T-helper 1 cell treated with Interleukin-12 subunit alpha and Interleukin-12 subunit beta and Interleukin-4 antibody, amounts not matched to agents 30 ng/mL and 1 ng/mL, for 36 hours (primary cell): ENCODE measurements around the gene MYADML2. TPM values are rescaled to one million over a fixed set of nuclear protein-coding genes. Genes with fewer than 3 reads are reported as not detected.

Source experiments
- intact Hi-C: fragments of 100-400 bp; cut with micrococcal nuclease; formaldehyde crosslinking; loops from one replicate; pipeline ENCODE4 v1.15.1; 2024
- total RNA-seq: library from RNA; stranded (reverse); gene quantifications from 2 replicates; pipeline ENCODE4 v1.2.3, GENCODE V29; 2022

The MYADML2 gene
- total RNA-seq, 1 donor from 2014 or later: not detected

DNA sequence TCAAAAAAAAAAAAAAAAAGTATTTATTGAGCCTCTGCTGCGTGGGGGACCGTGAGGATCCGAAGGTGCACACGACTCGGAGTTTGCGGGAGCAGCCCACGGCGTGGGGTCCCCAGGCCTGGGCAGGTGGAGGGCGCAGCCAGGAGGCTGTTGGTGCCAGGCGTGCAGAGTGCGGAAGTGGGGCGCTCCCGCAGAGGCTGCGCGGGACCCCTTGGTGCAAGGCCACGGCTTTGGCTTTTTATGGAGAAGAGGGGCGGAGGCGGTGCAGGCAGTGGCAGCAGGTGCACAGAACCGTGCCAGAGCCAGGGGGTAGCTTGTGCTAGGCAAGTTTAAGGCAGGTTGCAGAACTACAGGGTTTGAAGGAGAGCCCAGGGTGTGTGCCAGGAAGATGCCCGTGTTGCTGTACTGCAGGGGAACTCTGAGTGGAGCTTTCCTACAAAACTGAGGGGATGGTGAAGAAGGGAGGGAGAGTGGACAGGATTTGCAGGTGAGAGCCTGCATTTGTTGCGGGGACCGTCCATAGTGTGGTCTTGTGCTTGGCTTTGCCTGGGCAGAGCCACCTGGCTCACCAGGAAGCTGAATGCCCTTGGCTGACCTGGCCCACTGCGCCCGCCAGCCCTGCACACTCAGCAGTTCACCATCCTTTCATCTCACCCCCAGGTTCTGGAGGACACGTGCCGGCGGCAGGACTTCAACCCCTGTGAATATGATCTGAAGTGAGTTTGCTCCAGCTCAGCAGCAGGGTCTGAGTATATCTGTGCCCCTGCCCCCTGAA lies 31.7 kb upstream of the MYADML2 start:
- intact Hi-C loops: no loop called here

DNA sequence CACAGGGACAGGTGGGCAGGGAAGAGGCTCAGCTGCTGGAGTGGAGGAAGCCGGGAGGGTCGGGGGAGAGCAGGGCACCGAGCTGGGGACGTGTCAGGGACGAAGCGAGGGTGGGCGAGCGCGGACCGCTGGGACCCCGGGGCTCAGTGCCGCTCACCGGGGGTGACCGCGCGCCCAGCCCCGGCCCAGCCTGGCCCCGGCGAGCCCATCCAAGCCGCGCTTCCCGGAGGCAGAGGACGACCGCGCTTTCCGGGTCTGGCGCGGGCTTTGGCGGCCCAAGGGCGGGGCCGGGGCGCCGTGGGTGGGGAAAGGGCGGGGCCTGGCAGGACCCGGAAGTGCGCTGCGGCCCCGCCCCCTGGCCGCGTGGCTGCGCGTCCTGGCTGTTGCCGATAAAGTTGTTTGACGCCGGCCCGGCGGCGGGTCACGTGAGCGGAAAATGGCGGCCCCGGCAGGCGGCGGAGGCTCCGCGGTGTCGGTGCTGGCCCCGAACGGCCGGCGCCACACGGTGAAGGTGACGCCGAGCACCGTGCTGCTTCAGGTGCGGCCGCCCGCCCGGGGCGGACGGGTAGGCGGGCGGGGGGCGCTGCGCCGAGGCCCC lies 30.3 kb upstream of the MYADML2 start, which contains the start of gene ASPSCR1:
Gene ASPSCR1, plus strand, starts transcription at position 419 of the 598 bp plus-strand sequence. Its CDS starts 18 bp downstream, at position 437.
- intact Hi-C loops: loop anchor here (1.0 to 2.0 kb wide), 5 partner anchors 9 to 121 kb away; partner anchors contain the start of genes FASN, LRRC45, P4HB and PYCR1

DNA sequence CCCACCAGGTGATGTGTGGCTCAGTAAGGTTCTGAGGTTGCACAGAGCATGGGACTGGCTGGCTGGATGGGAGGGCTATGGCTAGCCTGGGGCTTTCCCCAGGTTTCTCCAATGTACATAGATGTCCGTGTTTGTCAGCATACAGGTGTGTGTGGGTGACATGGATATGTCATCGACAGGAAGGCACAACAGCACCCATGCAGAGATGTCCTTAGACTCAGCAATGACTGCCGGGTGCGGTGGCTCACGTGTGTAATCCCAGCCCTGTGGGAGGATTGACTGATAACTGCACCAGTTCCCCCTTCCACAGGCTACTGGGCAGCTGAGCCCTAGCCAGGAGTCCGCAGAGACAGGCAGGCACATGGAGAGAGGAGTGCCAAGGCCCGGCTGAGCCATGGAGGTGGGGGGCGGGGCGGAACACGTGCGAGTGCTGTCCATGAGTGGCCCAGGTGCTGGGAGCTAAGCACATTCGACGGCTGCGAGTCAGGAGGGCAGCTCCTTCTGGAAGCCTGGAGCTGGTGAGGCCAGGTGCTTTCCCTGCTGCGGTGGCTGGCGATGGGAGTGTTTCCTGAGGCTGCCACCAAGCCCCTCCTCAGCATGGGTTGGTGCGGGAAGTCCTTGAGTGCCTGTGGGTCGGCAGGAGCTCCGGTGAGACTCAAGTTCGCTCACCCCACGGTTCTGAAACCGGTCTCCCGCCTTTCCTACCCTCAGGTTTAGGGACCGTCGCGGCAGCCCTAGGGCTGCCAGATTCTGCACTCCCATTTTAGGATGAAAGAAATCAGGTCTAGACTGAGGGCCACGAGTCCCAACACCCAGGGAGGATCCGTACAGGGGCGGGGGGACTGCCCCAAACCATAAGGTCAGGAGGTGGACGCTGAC lies 29.5 kb upstream of the MYADML2 start:
- intact Hi-C loops: loop anchor here (1.0 to 2.0 kb wide), 5 partner anchors 8 to 122 kb away; partner anchors contain the start of genes FASN, LRRC45, P4HB and PYCR1

DNA sequence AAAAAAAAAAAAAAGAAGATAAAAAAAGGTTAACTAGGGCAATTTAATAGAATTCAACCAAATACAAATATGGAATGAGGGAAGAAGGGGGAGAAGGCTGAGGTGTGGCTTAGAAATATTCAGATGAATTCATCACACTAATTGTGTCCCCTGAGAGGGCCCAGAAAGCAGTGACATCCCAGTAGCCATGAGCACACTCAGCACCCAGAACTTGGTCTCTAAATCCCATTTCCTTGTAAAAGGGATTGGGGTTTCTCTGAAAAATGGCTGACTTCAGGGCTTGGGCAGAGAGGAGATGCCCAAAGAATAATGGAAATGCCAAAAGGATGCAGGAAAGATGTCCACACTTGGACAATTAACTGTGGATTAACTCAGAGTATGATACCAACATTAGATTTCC lies 26.4 kb upstream of the MYADML2 start:
- intact Hi-C loops: no loop called here

DNA sequence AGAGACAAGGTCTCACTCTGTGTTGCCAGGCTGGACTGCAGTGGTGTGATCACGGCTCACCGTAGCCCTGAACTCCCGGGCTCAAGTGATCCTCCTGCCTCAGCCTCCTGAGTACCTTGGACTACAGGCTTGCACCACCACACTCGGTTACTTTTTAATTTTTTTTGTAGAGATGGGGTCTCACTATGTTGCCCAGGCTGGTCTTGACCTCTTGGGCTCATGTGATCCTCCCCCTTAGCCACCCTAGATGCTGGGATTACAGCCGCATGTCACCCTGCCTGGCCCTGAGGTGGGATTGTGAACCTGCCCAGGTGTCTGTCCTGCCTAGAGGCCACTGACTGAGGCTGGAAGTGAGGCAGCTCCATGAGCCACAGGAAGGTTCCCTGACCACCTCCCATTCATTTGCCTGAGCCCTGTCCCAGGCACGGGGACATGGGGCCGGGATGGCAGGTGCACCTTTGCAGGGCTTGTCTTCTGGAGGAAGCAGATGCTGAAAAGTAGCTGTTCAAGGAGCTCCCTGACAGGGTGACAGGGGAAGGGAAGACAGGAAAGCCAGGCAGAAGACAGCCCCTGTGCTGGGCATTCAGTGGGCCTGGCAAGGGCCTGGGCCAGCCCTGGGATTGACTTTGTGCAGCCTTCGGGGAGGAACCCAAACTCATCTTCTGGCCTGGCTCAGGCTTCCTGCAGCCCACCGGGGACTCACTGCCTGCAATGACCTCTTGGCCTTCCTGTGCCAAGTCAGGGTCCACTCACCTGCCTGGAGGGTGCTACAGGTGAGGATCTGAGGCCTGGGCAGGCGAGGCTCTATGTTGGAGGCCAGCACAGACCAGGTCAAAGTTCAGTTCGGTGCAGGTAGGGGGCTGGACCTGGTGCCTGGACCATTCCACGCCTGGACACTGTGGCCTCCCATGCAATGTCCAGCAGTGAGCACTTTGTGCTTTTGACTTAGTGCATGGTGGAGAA lies 22.1 kb upstream of the MYADML2 start:
- intact Hi-C loops: loop anchor here (1.0 to 5.0 kb wide), 4 partner anchors 8 to 1707 kb away; partner anchors contain the start of genes ALYREF, ANAPC11, ASPSCR1 and DCXR

DNA sequence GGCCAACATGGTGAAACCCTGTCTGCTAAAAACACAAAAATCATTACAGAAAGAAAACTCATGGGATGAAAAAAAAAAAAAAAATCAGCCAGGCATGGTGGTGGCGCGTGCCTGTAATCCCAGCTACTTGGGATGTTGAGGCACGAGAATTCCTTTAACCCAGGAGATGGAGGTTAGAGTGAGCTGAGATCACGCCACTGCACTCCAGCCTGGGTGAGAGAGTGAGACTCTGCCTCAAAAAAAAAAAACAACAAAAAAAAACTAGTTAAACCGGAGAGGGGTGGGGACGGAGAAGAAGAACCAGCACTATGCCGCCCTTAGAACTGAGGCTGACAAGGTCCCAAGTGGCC lies 21.3 kb upstream of the MYADML2 start:
- intact Hi-C loops: loop anchor here (1.0 to 5.0 kb wide), 4 partner anchors 9 to 1706 kb away; partner anchors contain the start of genes ALYREF, ANAPC11, ASPSCR1 and DCXR

DNA sequence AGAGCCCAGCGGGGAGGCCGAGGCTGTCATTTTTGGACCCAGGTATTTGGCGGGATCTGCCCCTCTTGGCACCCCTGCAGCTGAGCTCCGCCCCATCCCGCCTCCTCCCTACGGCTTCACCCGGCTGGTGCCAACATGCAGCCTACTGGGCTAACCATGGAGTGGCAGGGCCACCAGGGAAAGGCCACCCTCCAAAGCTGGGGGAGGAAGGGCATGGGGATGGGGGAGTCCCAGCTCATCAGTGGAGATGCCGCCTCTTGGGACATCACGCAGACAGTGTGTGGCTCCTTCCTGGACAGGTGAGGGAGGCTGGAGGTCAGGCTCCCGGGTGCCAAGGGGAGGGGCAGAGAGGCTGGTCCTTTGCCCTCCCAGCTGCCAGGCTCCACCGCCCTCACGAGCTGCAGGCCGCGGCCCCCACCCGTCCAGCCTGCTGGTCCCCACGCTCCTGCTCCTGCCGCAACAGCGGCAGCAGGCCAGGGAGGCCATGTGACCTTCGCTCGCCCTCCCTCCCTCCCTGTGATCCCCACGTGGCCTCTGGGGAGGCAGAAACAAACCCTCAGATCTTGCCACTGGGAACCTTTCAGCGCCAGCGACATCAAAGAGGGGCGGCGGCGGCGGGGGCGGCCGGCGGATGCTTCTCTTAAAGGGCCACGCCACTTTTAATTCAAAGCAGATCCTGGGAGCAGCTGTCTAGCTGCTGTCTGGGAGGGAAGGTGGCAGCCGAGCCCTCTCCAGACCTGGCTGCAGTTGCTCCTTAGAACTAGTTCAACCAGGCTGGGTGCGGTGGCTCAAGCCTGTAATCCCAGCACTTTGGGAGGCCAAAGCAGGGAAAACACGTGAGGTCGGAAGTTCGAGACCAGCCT lies 20.7 kb upstream of the MYADML2 start:
- intact Hi-C loops: loop anchor here (1.0 to 5.0 kb wide), 4 partner anchors 10 to 1705 kb away; partner anchors contain the start of genes ALYREF, ANAPC11, ASPSCR1 and DCXR

DNA sequence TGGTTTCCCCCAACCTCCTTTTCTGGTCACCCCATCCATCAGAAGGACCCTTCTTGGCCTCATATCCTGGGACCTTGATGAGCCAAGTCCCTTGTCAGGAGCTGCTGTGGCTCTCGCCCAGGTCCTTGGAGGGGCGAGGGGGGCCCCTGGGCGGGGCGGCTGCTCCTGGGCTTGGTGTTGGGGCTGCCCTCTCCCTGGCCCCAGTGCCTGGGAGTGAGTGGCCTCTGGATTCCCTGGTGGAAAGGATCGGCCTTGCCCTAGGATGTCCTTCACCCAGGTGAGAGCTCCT lies 20.2 kb upstream of the MYADML2 start:
- intact Hi-C loops: loop anchor here (5.0 kb wide), 1 partner anchor 1705 kb away; the partner anchor contains the start of gene RNF213

DNA sequence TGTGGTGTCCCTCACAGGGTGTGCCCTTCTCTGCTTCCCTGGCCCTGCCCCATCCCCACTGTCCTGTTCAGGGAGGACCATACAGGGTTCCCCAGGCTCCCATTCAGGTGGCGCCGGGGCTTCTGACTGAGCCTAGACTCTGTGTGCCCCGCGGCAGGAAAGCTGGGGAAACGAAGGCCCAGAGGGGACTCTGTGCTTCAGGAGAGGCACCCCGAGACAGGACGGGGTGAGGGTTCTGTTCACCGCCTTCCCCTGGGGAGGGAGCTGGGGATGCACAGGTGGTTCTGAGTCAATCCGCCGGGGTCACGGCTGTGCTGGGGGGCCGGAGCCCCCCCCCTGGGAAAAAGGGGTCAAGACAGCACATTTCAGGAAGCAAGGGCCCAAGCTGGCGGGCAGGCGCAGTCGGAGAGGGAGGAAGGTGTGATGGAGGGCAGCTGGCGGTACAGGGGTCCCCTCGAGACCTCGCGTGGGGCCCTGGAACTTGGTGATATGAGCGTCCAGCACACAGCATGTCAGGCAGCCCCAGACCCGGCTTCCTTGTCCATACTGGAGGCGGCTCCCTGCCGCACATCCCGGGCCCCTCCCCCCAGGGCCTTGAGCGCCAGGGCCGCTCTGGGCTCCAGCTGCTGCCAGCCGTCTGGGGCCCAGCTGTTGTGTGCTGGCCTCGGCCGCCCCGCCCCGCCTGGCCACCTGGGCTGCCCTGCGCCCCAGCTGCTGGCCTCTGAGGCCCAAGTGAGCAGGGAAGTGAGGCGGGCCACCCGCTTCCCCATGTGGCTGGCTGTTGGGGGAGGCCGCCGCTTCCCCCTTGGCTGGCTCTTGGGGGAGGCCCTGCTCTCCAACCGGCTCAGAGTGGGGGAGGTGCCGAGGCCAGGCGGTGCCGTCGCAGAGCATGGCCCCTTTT lies 19.6 kb upstream of the MYADML2 start:
- intact Hi-C loops: loop anchor here (5.0 kb wide), 1 partner anchor 1704 kb away; the partner anchor contains the start of gene RNF213

DNA sequence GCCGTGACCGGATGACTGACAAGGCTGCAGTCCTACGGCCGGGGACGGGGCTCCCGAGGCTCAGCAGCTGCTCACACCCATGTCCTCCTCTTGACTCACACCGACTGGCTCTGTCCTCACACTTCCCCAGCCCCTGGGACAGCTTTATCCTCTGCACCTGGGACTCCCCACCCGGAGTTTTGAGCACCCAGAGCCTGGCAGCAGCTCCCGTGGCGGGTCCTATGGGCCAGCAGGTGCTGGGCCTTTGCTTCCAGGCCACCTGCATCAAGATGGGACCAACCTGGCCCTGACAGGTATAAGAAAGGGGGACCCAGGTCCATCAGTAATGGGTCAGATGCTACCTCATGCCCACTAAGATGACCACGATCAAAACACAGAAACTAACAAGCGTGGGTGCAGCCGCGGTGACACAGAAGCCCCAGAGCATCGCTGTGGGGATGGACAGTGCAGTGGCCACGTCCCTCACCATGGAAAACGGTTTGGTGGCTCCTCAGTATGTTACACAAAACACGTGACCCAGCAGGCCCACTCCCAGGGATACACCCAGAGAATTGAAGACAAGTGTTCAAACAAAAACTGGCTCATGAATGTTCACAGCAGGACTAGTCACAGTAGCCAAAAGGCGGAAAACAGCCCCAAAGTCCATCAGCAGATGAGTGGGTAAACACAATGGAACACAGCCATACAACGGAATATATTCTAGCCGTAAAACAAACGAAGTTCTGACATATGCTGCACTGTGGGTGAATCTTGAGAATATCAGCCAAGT lies 17.2 kb upstream of the MYADML2 start:
- intact Hi-C loops: no loop called here

DNA sequence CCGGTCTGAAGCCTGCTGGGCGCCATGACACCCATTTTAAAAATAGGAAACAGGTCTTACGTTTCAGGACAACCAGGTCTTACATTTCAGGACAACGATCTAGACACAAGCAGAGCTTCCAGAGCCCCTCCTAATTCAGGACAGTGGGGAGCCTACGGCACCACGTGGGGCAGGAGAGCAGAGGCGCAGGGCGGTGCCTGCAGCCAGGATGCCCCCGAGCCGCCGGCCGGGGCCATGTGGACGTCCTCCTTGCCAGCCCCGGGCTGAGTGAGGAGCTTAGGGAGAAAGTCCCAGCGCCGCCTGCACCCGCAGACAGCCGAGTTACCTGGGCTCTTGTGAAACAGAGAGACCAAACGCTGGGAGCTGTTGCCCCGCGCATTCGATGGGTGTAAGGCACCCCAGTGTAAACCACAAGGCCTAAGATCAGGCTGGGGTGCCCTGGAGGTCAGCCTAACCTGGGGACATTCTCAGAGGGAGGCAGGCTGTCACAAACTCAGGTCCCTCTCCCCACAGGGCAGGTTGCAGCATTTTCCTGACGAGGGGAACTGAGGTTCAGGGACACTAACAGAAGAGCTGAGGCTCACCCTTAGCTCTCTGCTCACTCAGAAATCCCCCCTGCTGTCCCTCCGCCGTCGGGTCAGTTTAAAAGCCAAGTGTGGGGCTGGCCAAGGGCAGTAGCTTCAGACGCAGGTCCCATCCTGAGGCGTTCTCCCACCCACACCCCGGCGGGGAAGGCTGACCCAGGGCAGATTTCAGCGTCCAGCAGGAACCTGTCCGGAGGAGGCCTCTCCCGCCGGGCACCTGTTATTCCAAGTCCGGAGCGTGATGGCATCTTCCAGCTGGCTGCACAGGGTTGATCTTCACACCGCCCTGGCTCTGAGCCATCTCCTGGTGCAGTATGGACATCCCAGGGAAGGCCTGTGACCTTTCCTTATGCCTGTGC lies 15.7 kb upstream of the MYADML2 start:
- intact Hi-C loops: no loop called here

DNA sequence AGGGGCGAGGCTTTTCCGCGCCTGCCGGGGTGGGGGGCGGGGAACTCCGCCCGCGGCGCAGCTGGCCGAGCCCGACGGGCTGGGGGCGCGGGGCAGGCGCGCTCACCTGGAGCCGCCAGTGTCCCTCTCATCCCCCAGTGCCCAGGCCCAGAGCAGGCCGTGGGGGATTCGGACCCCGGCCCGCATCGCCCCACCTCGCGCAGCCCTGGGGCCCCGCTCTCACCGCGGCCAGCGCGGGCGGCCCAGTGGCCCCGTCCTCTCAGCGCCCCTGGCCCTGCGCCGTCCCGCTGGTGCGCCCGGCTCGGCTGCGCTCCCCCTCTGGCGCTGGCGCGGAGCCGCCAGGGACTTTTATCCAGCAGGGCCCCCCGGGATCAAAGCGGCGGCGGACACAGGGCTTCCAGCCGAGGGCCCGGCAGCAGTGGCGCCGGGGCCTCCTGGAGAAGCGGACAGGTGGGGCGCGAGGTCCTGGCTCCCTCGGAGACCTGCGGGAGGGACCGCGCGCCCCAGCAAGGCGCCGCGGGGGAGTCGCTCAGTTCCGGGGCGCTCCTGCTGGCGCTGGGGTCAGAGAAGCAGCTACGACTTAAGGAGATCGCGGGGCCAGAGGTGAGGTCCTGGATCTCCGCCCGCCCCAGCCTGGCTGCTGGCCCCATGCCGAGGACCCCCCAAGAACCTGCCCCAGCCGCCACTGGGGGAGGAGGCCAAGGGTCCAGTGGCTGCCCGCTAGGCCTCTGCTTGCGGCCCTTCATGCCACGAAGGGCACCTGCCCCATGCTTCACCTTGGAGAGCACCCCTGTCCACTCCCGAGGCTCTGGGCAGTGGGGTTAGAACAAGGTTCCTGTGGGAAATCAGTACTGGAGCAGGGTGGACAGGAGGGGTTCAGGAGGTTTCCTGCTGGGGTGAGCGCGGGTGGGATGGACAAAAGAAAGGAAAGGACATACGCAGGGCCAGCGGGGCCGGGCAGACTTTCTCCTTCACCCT lies 14.8 kb upstream of the MYADML2 start:
- intact Hi-C loops: no loop called here

DNA sequence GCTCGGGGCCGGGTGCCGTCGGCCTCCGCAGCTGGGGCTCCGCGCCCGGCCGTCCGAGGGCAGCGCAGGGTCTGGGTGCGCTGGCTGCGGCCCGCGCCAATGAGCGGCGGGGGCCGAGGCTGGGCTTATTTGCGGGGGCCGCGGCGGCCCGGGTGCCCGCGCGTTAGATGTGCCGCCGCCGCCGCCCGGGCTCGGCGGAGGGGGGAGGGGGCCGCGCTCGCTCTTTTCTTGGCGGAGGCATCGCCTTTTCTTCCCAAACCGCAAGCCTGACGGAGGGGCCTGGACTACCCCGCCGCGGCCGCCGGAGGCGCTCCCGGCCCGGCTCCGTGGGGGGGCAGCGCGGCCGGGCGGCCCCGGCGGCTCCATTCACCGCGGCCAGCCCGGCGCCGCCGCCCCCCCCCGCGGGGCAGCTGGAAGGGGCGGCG lies 14.1 kb upstream of the MYADML2 start, which contains the start of gene NOTUM:
Gene NOTUM, minus strand, starts transcription at position 101 of the 425 bp plus-strand sequence. CDS start 278 bp downstream, outside the sequence.
- intact Hi-C loops: no loop called here

DNA sequence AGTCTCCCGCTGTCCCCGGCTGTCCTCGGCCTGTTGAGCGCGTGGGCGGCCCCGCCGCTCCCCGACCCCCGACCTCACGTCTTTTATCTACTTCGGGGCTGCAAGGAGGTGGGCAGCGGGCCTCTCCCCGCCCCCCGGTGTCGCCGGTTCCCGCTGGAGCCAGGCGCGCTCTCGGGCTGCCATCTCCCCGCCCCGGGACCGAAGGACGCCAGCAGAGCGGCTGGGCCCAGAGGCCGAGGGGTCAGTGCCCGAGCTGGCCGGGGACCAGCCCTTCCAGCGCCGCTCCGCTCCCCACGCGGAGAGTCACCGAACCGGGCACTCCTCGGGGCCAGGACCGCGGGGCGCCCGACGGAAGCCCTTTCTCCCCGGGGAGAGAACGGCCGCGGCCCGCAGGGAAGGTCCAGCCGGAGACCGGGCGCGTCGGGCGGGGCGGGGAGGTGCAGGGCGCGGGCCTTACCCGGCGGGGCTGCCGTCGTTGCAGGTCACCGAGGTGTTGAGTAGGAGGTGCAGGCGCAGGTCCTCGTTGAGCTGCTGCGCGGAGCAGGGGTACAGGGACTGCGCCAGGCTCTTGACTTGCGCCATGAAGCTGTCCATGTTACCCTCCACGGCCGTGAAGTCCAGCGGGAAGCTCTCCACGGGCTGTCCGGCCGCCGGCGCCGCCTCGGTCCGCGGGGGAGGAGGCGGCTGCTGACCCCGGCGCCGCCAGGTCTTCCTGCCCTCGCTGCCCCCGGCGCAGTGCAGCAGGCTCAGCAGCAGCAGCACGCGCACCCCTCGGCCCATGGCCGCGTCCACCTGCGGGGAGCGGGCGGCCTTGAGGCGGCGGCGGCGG lies 13.3 kb upstream of the MYADML2 start:
- intact Hi-C loops: no loop called here
